ENCODE data around the gene GPRIN1.
"Not testable (repeated sequence)": the region's sequence is repeated elsewhere in the genome, so short reads cannot be mapped to it uniquely, and the experiment has no call there.

The GPRIN1 gene

GRCh38 chr5:176565760-176566288, 44.1 kb downstream of the GPRIN1 start:
- DNase-seq = no peak

- DNase-seq = no peak
These were observed 46.0 kb downstream of the GPRIN1 start for GRCh38 chr5:176564002-176564401.

GRCh38 chr5:176562189-176562588, 47.8 kb downstream of the GPRIN1 start:
- no peak for DNase-seq

- DNase-seq = no peak
These were observed 48.7 kb downstream of the GPRIN1 start for GRCh38 chr5:176561259-176561658.

GRCh38 chr5:176560364-176560763, 49.6 kb downstream of the GPRIN1 start:
- no peak for DNase-seq

- peak in 1 of 4 experiments; percentile 9 for DNase-seq
These were observed 50.3 kb downstream of the GPRIN1 start for GRCh38 chr5:176559683-176560082.

- no peak for DNase-seq
These were observed 52.1 kb downstream of the GPRIN1 start for GRCh38 chr5:176557846-176558245.

- no peak for DNase-seq
These were observed 56.5 kb downstream of the GPRIN1 start for GRCh38 chr5:176553260-176554085.

GRCh38 chr5:176552332-176552869, 57.6 kb downstream of the GPRIN1 start:
- DNase-seq = no peak

GRCh38 chr5:176550937-176551336, 59.0 kb downstream of the GPRIN1 start:
- not testable (repeated sequence) for DNase-seq

GRCh38 chr5:176550275-176550831, 59.6 kb downstream of the GPRIN1 start:
- DNase-seq = no peak

- DNase-seq = no peak
These were observed 60.1 kb downstream of the GPRIN1 start for GRCh38 chr5:176549871-176550270.

GRCh38 chr5:176548967-176549444, 61.0 kb downstream of the GPRIN1 start, which contains the start of gene CDHR2:
CDHR2 (plus strand) TSS chr5:176549342; CDS start chr5:176565353, 16,011 bp downstream.
- DNase-seq = no peak

GRCh38 chr5:176547802-176548201, 62.2 kb downstream of the GPRIN1 start:
- DNase-seq = no peak

All from activated naive CD4-positive, alpha-beta T cell (primary cell).